Lung (tissue), 12 donors: ENCODE measurements around the gene KLHL30. TPM values are rescaled to one million over a fixed set of nuclear protein-coding genes. Genes with fewer than 3 reads are reported as not detected.
A peak's percentile ranks its signal among the peaks of the same experiment; 100 is the strongest.

Source experiments
- ATAC-seq: fragments of 200-7000 bp; cut with Tn5 transposase; one replicate; pipeline ENCODE4 v1.9.1; 2020; ENCODE audit warnings: moderate number of reproducible peaks; ENCODE audit not compliant: insufficient read depth, low FRiP score
- DNase-seq, 3 donors: peaks; one replicate each; pipeline ENCODE4 v3.0.0-alpha.2; 2013 to 2017
- H3K27ac ChIP-seq, 2 donors: one replicate each; pipeline ENCODE4 v1.5.1; 2013; ENCODE audit warnings: mild to moderate bottlenecking in 2 of 2, moderate library complexity in 2 of 2, control low read depth in 1 of 2, inconsistent platforms in 1 of 2, low read depth in 1 of 2, low read length in 1 of 2
- H3K27me3 ChIP-seq, 3 donors: one replicate each; pipeline ENCODE4 v1.5.1; 2013; ENCODE audit warnings: low read length in 2 of 3; ENCODE audit not compliant: control insufficient read depth in 3 of 3, insufficient read depth in 3 of 3
- H3K36me3 ChIP-seq, 4 donors: one replicate each; pipeline ENCODE4 v1.5.1; 2013; ENCODE audit warnings: low read length in 4 of 4, mild to moderate bottlenecking in 1 of 4, moderate library complexity in 1 of 4; ENCODE audit not compliant: control insufficient read depth in 4 of 4, insufficient read depth in 4 of 4
- H3K4me1 ChIP-seq, 5 donors: one replicate each; pipeline ENCODE4 v1.5.1; 2013; ENCODE audit warnings: low read length in 5 of 5, mild to moderate bottlenecking in 2 of 5, moderate library complexity in 1 of 5; ENCODE audit not compliant: control insufficient read depth in 5 of 5, insufficient read depth in 5 of 5
- H3K4me3 ChIP-seq: one replicate; pipeline ENCODE4 v1.5.1; 2013; ENCODE audit warnings: mild to moderate bottlenecking, control low read depth, moderate library complexity
- H3K9ac ChIP-seq, 2 donors: one replicate each; pipeline ENCODE4 v1.5.1; 2013; ENCODE audit warnings: low read length in 2 of 2, control low read depth in 1 of 2; ENCODE audit not compliant: insufficient read depth in 1 of 2
- H3K9me3 ChIP-seq, 4 donors: one replicate each; pipeline ENCODE4 v1.5.1; 2013; ENCODE audit warnings: low read length in 3 of 4, mild to moderate bottlenecking in 1 of 4, moderate library complexity in 1 of 4; ENCODE audit not compliant: control insufficient read depth in 4 of 4, insufficient read depth in 3 of 4
- WGBS, 2 donors: extraction: QIAGEN DNeasy Blood & Tissue Kit; methylation state at CpG; one replicate each; pipeline ENCODE4 v1.1.7; 2013; 5-methylcytosine and 5-hydroxymethylcytosine counted together
- polyA plus RNA-seq, 2 donors: library from polyadenylated mRNA; stranded (reverse); fragments of 200-250 nt; gene quantifications; one replicate each; pipeline ENCODE4 v1.2.1, GENCODE V29; 2013
- total RNA-seq, 2 donors: library from RNA; depleted of rRNA in 1 of 2; stranded (reverse); fragments of >200 nt in 1 of 2; gene quantifications; one replicate each; pipeline ENCODE4 v1.2.1, GENCODE V29; 2014 to 2021
- TF ChIP-seq, protein P1 (sequence below): IDR thresholded peaks from 2 replicates; pipeline ENCODE4 v1.5.1; 2012; ENCODE audit warnings: mild to moderate bottlenecking; ENCODE audit errors: control extremely low read depth, extremely low read depth
- donor health status: control.
- donor health status: control.
- donor health status: Bipolar disorder and iron deficiency.
- donor health status: healthy.
- donor health status: DM: yes; HTN: yes; CAD: no.

The KLHL30 gene
- total and polyA plus RNA-seq, 4 donors: 0.18 to 2.1 (median 0.39) TPM

- Histone ChIP-seq H3K9me3 (peaks cover 0 to 3% (median 0%) of the 10 kb centered on the region in 4 donors), H3K4me3 (no peak overlapping the region), H3K27me3 (no peaks in the 10 kb centered on the region), H3K4me1 (peaks cover 0 to 16% (median 4%) of the 10 kb centered on the region in 5 donors), H3K9ac (peak overlapping the region in 1 of 2 donors; percentile 74), H3K36me3 (no peaks in the 10 kb centered on the region), H3K27ac (no peak overlapping the region)
- 51 to 56% methylated on average over 35 to 36 of the region's 36 CpGs for WGBS, 2 donors
- DNase-seq (peak; percentile 82 to 92 (median 84)), ATAC-seq (peak; percentile 64)
- TF ChIP-seq, protein P1, sequence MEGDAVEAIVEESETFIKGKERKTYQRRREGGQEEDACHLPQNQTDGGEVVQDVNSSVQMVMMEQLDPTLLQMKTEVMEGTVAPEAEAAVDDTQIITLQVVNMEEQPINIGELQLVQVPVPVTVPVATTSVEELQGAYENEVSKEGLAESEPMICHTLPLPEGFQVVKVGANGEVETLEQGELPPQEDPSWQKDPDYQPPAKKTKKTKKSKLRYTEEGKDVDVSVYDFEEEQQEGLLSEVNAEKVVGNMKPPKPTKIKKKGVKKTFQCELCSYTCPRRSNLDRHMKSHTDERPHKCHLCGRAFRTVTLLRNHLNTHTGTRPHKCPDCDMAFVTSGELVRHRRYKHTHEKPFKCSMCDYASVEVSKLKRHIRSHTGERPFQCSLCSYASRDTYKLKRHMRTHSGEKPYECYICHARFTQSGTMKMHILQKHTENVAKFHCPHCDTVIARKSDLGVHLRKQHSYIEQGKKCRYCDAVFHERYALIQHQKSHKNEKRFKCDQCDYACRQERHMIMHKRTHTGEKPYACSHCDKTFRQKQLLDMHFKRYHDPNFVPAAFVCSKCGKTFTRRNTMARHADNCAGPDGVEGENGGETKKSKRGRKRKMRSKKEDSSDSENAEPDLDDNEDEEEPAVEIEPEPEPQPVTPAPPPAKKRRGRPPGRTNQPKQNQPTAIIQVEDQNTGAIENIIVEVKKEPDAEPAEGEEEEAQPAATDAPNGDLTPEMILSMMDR: no peak
These were observed 11.1 kb upstream of the KLHL30 start for GRCh38 chr2:238127165-238128060.

DNA sequence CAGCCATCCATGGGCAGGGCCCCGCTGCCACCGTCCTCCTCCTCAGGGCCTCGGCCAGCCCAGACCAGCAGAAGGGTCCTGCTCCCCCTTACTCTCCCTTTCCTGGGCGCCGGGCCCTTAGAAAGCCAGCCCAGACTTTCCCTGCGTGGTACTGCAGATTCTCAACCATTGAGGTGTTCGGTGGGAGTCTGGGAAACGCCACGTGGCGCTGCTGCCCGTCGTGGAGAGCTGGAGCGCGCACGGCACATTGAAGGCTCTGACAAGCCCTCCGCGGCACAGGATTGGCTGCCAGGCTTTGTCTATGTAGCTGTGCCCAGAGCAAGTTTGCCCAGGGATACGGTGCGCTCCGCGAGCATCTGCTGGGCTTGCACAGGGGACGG is 10.4 kb upstream of the KLHL30 start:
- H3K27me3 ChIP-seq: no peaks in the 10 kb centered on the region
- no peak overlapping the region for H3K9ac ChIP-seq
- no peaks in the 10 kb centered on the region for H3K36me3 ChIP-seq
- H3K9me3 ChIP-seq: peaks cover 0 to 3% (median 0%) of the 10 kb centered on the region in 4 donors
- no peak overlapping the region for H3K27ac ChIP-seq
- TF ChIP-seq, protein P1: no peak
- H3K4me1 ChIP-seq: peaks cover 0 to 16% (median 4%) of the 10 kb centered on the region in 5 donors
- H3K4me3 ChIP-seq: no peak overlapping the region
- DNase-seq (peak in 1 of 3 donors; percentile 26), ATAC-seq (no peak)
- WGBS, 2 donors: 87 to 94% methylated on average over 22 of the region's 22 CpGs

DNA sequence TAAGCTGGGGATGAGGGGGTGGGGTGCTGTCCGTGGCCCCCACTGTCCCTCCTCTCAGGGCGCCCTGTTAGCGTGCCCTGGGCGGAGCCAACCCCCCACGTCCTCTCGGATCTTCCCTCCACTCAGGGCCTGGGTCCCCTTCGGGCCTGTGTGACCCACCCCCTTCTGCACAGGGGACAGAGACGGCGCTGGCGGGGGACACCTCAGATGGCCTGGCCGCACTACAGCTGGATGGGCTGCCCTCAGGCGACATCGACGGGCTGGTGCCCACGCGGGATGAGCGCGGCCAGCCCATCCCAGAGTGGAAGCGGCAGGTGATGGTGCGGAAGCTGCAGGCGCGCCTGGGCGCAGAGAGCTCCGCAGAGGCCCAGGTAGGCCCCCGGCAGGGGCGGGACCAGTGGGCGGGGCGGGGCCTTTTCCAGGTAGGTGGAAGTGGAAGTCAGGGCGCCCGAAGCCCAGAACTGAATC is 9.9 kb upstream of the KLHL30 start:
- Histone ChIP-seq H3K27me3 (no peaks in the 10 kb centered on the region), H3K4me3 (no peak overlapping the region), H3K36me3 (no peaks in the 10 kb centered on the region), H3K9ac (no peak overlapping the region), H3K9me3 (peaks cover 0 to 3% (median 0%) of the 10 kb centered on the region in 4 donors), H3K4me1 (peaks cover 0 to 16% (median 4%) of the 10 kb centered on the region in 5 donors), H3K27ac (no peak overlapping the region)
- TF ChIP-seq, protein P1: no peak
- WGBS, 2 donors: 75 to 79% methylated on average over 30 of the region's 30 CpGs
- ATAC-seq: no peak
- no peak for DNase-seq
